Measurements from ENCODE around the gene HNRNPD.

DNA sequence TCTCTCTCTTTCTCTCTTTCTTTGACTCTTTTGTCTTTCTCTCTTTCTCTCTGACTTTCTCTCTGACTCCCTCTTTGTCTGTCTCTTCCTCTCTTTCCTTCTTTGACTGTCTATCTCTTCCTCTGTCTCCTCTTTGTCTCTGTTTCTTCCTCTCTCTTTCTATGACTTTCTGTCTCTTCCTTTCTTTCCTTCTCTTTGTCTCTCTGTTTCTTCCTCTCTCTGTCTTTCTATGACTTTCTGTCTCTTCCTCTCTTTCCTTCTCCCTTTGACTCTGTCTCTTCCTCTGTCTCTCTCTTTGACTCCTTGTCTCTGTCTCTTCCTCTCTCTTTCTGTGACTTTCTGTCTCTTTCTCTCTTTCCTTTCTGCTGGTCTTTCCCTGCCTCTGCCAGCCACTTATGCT is 38.7 kb downstream of the HNRNPD start:
- TF ChIP-seq POLR2AphosphoS5 (IDR thresholded peaks at IDR 0.05; ENCODE audit: low read depth, low read length) (no peak), SIN3A (IDR thresholded peaks at IDR 0.05; ENCODE audit: borderline replicate concordance, insufficient read depth, low read length) (no peak), TAF1 (IDR thresholded peaks at IDR 0.05; ENCODE audit: borderline replicate concordance, insufficient read depth, low read length) (no peak), FOXP2 (optimal IDR thresholded peaks at IDR 0.05; ENCODE audit: borderline replicate concordance, extremely low read depth, extremely low read length, insufficient read depth) (no peak)
- TF ChIP-seq, protein P1, sequence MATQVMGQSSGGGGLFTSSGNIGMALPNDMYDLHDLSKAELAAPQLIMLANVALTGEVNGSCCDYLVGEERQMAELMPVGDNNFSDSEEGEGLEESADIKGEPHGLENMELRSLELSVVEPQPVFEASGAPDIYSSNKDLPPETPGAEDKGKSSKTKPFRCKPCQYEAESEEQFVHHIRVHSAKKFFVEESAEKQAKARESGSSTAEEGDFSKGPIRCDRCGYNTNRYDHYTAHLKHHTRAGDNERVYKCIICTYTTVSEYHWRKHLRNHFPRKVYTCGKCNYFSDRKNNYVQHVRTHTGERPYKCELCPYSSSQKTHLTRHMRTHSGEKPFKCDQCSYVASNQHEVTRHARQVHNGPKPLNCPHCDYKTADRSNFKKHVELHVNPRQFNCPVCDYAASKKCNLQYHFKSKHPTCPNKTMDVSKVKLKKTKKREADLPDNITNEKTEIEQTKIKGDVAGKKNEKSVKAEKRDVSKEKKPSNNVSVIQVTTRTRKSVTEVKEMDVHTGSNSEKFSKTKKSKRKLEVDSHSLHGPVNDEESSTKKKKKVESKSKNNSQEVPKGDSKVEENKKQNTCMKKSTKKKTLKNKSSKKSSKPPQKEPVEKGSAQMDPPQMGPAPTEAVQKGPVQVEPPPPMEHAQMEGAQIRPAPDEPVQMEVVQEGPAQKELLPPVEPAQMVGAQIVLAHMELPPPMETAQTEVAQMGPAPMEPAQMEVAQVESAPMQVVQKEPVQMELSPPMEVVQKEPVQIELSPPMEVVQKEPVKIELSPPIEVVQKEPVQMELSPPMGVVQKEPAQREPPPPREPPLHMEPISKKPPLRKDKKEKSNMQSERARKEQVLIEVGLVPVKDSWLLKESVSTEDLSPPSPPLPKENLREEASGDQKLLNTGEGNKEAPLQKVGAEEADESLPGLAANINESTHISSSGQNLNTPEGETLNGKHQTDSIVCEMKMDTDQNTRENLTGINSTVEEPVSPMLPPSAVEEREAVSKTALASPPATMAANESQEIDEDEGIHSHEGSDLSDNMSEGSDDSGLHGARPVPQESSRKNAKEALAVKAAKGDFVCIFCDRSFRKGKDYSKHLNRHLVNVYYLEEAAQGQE (IDR thresholded peaks at IDR 0.05; ENCODE audit: insufficient read depth in 1 of 2, low read depth in 2 of 2, low read length in 2 of 2), result no peak

Measured in PFSK-1 (cell line).